SK-N-MC (cell line): Measurements from ENCODE around the gene PAFAH2.

Experiments used
- EZH2 ChIP-seq: fragments of 200-600 bp; sonication (generic); IDR thresholded peaks from one replicate; pipeline ENCODE4 v1.6.1; 2017; ENCODE audit warnings: antibody characterized with exemption
- FOXP2 ChIP-seq: optimal IDR thresholded peaks from 2 replicates; pipeline ENCODE3; 2011; ENCODE audit warnings: mild to moderate bottlenecking, moderate library complexity; ENCODE audit not compliant: insufficient read depth; ENCODE audit errors: extremely low read length, control extremely low read depth
- POLR2AphosphoS5 ChIP-seq: IDR thresholded peaks from 2 replicates; pipeline ENCODE4 v1.6.1; 2012; ENCODE audit warnings: mild to moderate bottlenecking, low read depth, low read length, borderline replicate concordance

- TF ChIP-seq EZH2 (no peak), POLR2AphosphoS5 (no peak), FOXP2 (no peak)
Observed at GRCh38 chr1:25917996-25918395, 79.9 kb downstream of the PAFAH2 start.
